GM19193 (cell line): ENCODE results near the gene FCN3.

ENCODE experiments used
- POLR2A ChIP-seq: IDR thresholded peaks from 4 replicates; pipeline ENCODE4 v1.6.1; 2011; ENCODE audit not compliant: insufficient read depth, insufficient read length; ENCODE audit errors: extremely low read depth

Gene FCN3

DNA sequence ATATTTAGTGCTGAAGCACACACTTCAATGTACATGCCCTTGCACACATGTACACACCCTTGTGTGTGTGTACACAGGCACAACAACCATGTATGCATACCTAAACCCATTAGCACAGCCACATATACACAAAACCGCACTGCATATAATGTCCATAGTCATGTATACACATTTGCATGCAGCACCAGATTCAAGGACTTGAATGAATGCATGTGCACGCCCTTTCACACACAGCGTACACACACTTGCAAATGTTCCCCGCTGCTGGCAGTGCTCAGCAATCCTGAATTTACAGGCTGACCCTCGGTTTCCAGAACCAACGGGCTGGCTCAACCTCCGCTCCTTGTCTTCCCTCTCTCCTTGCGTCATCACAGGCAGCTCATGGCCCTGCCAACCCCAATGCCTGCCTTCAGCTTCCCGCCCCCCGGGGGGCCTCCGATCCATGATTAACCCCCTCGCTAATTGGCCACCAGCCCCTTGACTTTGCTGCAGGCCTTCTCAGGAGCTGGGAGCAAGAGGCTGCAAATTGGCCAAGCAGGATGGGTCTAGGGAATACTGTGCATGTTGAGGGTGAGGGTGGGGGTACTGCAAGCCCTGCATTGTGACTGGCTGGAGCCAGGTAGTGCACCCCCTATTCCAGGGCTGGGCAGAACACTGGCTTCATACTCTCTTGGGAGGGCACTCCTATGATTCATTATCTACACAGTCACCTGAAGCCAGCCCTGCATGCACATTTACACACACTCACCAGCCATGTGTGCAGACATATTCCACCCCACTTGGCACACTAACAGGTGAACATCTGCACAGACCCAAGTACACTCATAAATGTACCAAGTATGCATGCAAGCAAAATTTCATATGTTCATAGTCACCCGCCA lies 25.7 kb upstream of the FCN3 start:
- TF ChIP-seq POLR2A: peak; percentile 30

DNA sequence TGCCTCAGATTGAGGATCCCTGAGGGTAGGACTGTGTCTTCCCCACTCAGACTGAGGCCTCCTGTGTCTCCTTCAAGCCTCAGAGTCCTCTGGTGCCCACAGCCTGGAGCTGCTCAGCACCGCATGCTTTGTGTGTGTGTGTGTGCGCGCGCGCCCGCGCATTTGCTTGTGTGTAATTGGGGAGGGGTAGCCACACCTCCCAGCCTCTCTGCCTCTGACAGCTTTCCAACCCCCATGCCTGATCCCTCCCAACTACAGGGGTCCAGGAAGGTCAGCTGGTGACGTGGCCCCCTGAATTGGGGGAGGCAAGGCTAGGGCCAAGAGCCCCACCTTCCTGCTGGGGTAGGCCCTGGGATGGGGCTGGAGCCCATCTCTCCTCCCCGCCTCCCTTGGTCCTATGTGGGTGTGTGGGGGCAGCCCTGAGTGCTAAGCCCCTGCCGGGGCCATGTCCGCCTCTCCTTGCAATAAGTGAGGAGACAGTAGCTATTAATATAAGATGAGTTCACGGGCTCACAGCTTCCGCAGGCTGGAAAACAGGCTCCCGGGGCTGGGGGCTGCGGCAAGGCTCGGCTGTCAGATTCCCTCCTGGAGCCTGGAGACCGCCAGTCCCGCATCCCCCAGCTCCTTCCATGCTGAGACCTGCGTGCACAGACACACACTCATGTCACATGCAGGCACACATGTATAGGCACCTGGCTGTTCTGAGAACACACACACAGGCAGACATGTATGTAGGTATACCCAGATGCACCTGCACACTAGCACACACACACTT lies 24.8 kb upstream of the FCN3 start:
- no peak for TF ChIP-seq POLR2A

DNA sequence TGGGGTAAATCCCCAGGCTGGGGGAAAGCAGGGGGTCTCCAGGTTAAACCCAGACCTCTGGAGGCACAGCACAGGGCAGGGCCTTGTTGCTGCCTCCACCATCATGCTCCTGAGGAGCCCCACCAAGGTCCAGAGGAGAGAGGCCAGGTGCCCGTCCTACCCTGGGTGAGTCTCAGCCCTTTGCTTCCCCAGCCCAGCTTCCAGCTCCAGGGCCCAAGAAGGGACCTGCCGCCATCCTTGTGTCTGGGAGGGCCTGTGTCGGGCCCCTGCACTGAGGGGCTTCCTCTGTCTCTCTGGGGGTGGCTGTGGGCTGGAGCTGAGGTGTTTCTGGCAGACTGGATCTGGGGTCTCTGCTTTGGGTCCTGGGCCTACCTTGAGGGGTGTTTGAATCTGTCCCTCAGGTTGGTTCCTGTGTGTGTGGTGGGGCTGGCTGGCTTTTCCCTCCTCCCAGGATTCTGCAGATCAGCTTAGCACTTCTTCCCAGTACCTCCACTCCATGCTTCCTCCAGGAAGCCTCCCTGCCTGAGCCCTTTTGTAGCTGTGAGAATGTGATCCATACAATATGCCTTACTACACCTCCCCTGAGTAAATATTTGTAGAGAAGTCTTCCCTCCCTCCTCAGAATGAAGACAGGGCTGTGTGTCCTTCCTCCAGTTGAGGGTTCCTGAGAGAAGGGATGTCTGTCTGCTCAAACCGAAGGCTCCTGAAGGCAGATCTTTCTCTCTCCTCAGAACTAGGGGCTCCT lies 24.0 kb upstream of the FCN3 start:
- no peak for TF ChIP-seq POLR2A

DNA sequence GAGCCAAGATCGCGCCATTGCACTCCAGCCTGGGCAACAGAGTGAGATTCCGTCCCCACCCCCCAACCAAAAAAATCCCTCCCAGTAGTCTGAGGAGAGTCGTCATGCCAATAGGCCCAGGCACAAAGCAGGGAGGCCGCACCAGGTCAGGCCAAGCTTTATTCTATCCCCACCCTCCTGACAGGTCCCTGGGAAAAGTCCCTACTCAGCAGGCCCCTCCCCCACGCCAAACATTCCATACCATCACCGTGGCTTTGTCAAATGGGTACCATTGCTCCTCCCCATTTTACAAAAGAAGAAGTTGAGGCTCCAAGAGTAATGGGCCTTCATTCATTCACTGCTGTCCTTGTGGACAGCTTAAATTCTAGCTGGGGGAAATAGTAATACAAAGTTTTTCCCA lies 23.1 kb upstream of the FCN3 start:
- no peak for TF ChIP-seq POLR2A

DNA sequence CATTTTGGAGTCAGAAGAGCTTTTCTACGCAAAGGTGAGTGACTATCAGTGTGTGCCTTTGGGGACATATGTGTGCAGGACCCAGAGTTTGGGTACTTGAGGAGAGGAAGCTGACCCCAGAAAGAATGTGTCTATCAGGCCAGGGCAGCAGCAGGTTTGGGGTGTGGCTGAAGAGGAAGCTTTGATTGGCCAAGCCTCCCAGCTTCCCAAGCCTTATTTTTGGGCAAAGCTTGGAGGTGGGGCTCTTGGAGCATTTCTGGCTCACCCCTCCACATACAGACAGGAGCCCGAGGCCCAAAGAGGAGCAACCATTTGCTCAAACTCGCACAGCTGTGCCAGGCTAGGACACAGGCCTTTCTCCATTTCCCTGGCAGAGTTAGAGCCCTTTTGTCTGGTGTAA lies 22.5 kb upstream of the FCN3 start:
- no peak for TF ChIP-seq POLR2A

DNA sequence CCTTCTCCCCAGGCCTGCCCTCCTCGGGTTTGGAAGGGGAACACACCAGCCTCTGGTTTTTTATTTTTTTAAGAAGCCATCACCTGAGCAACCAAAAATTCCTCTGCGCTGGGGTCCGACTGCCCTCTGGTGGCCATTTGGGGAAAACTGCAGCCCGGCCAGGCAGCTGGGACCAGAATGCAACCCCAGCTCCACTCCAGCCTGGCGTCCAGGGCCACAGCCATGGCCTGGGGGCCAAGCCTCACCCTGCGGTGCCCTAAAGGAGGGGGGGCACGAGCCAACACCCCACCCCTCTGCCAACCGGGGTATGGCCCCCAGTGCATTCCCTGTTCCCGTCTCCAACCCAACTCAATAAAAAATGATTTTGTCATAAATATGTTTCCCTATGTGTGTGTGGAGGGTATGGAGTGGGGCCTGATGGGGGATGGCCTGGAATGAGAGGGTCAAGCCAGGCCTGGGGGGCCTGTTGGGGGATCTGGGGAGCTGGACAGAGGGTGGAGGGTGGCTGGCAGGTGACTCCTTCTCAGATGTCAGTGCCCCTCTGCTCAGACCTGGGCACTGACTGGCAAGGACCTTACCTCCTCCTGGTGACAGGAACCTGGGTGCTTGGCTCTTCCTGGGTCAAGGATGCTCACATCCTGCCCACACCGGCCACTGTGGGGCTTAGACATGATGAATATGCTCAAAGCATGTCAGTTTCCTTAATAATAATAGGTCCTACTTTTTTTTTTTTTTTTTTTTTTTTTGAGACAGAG lies 21.0 kb upstream of the FCN3 start:
- no peak for TF ChIP-seq POLR2A

DNA sequence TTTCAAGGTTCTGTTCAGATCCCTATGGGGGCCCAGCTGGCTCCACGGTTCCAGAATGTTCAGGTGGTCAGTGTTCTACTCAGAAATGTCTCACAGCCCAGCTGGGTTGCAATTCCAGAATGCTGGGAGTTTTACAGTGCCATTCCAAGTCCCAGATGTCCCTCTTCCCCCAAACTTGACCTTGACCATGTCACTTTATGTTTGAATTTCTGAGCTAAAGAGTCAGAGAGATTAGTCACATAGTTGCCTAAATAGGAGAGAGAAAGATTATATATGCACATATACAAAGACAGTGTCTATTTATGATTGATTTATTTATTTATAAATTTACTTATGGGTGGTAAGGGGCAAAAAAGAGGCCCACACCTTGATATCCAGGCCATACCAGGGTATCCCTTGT lies 20.3 kb upstream of the FCN3 start:
- TF ChIP-seq POLR2A: no peak

DNA sequence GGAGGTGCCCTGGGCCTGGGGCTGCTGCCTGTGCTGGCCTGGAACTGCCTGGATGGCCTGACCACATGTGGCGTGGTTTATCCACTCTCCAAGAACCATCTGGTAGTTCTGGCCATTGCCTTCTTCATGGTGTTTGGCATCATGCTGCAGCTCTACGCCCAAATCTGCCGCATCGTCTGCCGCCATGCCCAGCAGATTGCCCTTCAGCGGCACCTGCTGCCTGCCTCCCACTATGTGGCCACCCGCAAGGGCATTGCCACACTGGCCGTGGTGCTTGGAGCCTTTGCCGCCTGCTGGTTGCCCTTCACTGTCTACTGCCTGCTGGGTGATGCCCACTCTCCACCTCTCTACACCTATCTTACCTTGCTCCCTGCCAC lies 19.6 kb upstream of the FCN3 start:
- no peak for TF ChIP-seq POLR2A

DNA sequence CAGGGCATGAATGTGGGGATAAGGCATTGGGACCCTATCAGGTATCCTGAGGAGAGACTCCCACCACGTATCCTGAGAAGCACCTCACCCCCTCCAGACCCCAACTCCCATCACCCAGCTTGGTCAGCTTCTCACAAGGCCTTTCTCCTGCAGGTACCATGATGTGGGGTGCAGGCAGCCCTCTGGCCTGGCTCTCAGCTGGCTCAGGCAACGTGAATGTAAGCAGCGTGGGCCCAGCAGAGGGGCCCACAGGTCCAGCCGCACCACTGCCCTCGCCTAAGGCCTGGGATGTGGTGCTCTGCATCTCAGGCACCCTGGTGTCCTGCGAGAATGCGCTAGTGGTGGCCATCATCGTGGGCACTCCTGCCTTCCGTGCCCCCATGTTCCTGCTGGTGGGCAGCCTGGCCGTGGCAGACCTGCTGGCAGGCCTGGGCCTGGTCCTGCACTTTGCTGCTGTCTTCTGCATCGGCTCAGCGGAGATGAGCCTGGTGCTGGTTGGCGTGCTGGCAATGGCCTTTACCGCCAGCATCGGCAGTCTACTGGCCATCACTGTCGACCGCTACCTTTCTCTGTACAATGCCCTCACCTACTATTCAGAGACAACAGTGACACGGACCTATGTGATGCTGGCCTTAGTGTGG lies 19.1 kb upstream of the FCN3 start:
- TF ChIP-seq POLR2A: no peak

DNA sequence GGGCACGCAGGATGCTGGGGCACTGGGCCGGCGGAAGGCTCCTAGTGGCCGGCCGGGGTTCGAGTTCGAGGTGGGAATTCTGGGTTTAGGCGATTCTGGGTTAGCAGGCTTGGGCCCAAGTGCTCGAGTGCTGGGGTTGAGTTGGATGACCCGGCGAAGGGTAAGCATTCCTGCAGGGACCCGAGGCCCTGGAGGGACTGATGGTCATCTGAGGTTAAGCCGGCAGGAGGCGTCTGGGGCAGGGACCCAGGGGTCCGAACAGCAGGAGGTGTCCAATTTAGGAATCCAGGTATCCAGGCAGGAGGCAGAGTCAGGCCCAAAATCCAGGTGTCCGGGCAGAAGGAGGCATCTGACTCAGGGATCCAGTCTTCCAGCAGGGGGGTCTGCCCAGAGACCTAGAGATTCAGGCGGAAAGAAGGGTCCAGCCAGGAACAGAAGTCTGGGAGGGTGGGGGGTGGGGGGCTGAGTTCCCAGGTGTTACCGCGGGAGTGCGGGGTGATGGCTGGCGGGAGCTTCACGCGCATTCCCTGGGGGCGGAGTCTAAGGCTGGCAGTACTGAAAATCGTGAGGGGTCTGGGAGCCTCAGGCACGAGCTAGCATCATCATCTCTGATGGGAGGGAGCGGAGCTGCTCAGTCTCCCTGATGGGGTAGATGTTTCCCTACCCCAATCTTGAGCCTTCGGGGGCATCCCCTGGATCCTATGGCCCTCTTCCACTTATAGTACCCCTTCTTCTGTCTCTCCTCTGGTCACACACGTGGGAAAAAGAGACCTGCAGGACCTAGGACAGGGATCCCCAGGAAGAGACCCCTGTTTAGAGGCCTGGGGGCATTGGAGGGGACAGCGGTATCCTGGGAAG lies 18.4 kb upstream of the FCN3 start:
- no peak for TF ChIP-seq POLR2A

DNA sequence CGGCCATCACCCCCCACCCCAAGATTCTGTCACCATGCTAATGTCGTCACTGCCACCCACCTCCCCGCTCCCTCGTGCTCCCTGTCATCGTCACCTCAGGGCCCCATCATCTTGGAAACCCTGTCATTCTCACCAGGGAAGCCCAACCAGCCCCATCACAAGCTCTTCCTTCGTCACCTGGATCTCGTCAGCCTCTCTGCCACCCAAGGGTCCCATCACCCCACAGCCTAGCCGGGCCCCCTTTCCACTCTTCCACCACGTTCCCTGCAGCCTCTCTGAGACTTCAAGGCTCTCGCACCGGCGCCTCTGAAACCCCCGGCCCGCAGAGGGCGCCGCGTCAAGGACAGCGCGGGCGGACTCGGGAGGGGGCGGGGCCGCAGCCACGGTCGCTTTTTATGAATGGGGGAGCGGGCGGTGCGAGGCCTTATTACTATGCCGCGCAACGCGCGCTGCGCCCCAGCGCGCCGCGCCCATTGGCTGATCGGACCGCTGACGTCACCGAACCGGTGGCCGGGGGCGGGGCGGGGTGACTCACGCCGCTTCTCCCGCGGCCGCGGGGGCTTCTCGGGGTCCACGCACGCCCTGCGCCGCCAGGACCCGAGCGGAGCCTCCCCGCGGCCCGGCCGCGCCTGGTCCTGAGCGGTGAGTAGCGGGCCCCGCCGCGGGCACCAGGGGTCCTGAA lies 17.6 kb upstream of the FCN3 start, which contains the start of gene GPR3:
GPR3 (plus strand) TSS at position 527 of the 682 bp plus-strand sequence. CDS start 1,177 bp downstream, outside the sequence.
- TF ChIP-seq POLR2A: no peak

DNA sequence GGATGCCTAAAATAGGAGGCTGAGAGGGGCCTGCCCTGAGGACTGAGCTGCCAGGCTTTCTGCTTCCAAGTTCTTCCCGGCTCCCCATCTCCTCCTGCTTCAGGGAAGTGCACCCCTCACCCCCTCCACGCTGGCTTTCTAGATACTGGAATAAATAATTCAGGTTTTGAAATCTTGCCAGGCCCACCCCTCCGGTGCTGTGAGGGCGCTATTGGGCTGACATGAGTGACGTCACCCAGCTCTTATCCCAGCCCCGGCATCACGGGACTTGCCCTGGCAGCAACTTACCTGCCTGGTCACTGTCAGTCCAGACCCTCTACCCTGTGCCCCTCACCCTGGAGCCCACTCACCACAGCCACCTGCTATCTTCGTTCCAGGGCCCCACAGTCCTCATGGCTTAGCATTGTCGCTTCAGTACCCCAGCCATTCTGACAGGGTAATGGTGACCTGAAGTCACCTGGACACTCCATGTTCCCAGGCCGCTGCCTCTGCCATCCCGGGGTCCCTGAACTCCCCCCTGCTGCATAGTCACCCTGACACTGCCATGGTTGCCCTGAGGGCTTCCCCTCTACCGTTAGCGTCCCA lies 17.0 kb upstream of the FCN3 start:
- TF ChIP-seq POLR2A: peak; percentile 15
